GM18499 (cell line): ENCODE data around the gene CHST7.

ENCODE experiments used
- ATAC-seq: cut with Tn5 transposase; IDR thresholded peaks from one replicate; pipeline ENCODE4 v1.9.1; 2021; ENCODE audit warnings: moderate number of reproducible peaks; ENCODE audit not compliant: insufficient read depth, unreplicated experiment

The CHST7 gene

DNA sequence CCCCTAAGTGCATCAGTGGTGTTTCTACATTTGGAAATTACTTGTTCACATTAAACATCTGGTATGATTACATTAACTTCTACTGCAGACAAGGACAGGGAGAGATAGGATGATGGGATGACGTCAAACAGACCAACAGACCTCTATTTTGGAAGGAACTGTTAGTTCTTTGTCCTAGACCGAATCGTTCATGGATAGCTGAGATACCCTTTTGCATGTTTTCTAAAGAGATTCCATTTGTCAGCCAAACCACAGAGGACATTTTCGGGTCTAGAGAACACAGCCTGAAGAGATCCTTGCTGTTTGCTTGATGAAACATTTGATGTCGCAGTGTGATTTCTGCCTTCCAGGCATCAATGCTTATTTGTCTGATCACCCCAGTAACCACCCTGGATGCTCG is 27.7 kb downstream of the CHST7 start:
- ATAC-seq, result no peak

DNA sequence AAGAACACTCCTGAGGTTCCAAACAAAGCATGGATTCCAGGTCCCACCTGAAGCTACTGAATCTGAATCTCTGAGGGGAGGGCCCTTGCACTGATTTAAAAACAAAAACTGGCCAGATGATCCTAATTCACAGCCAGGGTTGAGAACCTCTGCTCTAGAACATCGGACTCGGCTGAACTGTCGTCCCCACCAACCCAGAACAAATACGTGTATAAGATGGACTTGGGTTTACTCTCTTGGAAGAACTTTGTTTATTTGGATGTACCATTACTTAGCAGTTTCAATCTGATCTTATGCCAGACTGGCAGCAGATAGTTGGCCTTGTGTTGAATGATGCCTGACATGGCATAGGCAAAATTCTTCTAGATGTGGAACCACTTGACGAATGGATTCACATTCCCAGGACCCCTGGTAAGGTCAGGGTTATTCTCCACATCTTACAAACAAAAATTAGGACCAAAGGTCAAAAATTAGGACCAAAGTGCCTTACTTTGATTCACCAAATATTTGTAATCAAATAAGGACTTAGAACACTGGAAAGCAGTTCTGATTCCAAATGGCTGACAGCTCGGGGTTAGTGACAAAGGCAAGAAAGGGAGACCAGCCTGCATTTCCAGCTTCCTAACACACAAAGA is 29.0 kb downstream of the CHST7 start:
- no peak for ATAC-seq

DNA sequence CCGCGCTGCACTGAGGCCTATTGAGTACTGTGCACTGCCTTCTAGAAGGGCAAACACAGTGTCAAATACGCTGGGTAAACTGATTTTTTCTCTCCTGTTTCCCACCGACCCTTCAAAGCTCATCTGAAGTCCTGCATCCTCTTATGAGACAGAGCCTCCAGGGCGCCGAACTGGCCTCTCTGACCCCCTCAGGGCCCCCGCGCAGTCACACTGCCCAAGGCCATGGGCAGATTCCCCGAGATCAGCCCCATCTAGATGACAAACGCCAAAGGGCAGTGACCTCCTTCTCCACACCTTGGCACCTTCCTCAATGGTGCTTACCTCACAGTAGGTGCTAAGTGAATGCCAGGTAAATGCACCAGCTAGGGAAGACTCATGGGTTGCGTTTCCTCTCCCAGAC is 34.4 kb downstream of the CHST7 start:
- no peak for ATAC-seq

DNA sequence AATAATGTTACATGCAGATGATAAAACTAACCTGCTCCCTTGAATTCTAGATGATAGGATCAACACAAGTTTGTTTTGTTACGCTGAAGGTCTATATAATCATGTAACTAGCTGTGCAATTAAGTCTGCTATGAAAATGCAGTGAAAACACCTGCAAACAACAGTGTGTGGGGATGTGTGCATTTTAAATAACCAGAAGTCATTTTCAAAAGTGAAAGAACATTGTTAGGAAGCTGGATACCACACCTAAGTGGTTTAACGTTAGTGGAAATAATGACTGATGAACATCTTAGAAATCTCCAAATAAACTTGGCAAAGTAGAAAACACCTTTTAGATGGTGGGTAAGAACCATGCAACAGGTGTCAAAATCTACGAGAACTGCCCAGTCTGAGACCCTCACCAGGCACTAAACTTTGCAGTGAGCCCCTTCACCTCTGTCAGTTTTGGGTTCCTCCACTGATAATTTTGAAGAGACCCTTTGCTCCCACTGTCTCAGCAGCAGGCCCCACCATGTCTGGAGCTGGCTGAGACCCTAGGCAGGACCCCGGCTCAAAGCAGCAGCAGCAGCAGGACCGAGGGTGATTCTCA is 36.6 kb downstream of the CHST7 start:
- no peak for ATAC-seq

DNA sequence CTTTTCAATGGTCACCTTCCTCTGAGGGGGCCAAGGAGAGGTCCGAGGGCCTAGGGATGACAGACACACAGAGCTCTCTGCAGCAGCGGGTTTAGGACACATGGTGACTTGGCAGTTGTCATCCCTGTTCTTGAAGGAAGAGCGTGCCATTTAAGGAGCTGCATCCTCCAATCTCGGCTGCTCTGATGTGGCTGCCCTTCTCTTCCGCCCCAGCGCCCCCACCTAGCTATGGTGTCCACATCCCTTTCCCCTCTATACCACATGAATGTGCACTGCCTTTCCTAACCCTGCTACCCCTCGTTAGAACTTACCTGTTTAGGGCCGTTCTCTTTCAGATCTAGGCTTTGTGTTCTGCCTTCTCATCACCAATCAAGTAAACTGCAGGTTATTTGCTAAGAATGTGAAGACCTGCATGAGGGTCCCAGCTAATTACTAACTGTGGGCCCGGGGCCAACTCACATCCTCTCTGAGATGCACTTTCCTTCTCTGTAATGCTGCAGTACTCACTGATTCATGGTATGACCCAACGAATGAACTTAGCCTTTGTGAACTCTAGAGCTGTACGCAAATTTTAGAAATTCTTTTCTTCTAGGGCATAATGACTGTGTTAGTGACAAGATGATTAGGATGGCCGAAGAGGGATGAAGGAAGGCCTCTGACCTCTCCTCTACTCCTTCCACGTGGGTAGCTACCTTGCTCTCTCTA is 38.2 kb downstream of the CHST7 start:
- ATAC-seq, result no peak

DNA sequence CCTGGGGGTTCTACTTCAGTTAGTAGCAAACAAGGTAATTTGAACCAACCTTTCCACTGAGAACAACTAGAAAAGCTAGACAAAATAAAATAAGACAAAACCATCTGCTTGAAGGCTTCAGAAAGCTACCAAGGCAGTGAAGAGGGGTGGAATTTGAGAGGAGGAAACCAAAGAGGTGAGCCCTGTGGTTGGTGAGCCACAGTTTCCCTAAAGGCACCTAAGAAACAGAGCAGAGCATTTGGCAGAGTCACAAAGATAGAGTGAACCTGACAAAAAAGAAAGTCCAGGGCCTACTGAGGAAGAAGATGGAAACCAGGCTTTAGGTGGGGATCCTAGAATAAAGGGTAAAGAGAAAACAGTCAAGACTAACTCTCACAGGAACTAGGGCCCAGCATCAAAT is 44.3 kb downstream of the CHST7 start:
- ATAC-seq, result no peak

DNA sequence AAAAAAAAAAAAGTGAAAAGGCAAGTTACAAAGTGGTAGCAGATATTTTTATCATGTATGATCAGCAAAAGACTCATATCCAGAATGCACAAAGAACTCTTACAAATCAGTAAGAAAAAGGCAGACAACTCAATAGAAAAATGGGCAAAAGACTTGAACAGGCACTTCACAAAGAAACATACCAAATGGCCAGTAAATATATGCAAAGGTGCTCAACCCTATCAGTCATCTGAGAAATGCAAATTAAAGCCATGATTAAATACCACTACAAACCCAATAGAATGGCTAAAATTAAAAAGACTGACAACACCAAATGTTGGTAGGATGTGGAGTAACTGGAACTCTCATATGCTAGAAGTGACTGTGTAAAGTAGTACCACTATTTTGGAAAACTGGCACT is 45.4 kb downstream of the CHST7 start:
- ATAC-seq, result no peak

DNA sequence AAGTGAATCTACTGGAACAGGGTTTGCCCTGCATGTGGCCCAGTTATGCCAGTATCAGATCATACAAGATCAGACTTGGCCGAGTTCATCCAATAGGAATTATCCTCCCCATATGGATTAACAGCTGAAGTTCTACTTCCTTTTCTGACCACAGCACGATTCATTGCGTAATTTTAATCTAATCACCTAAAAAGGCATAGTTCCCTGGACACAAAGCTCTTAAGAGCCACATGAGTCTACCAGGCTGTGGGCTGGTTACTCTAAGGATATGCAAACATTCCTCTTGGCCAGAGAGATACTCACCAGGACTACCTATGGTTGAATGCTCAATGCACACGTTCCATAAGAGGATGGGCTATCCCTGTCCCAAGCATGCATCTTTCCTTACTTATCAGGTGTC is 46.9 kb downstream of the CHST7 start:
- ATAC-seq, result no peak

DNA sequence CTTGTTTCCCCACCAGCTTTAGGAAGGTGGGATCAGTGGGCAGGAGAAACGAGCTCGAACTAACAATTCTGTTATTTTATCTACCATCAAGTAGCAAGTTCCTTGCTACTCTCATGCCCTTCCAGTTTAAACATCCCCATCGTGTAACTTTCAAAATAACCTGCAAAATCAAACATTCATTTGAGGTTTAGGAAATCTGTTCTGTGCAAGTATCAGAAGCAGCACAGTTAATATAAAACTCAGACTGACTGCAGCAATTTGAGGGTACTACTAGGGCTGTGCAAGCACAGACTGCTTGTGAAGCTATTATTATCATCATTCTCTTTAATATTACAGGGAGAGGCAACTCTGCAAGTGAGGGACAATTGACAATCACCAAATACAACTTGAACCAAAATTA is 48.0 kb downstream of the CHST7 start:
- ATAC-seq, result no peak

DNA sequence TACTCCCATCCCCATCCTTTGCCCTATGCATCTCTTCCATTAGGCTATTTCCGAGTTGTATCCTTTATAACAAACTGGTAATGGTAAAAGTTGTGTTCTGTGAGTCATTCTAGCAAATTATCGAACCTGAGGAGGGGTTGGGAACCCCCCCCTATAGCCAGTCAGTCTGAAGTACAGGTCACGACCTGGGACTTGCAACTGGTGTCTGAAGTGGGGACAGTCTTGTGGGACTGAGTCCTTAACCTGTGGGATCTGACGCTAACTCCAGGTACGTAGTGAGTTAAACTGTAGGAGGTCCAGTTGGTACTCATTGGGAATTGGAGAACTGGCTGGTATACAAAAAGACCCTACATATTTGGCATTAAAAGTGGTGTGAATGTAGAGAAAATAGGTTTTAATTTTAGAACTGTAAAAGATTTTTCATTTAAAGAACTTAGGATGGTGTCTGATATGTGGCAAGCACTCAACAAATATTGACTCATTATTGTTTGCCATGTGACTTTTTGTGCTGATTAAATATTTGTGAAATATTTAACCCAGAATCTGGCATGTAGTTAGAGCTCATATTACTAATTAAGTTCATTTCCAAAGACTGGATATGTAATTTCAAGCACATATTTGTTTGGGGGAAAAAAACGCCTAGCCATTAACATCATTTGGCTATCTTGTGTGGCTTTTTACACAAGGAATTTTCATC is 50.7 kb downstream of the CHST7 start:
- ATAC-seq, result no peak

DNA sequence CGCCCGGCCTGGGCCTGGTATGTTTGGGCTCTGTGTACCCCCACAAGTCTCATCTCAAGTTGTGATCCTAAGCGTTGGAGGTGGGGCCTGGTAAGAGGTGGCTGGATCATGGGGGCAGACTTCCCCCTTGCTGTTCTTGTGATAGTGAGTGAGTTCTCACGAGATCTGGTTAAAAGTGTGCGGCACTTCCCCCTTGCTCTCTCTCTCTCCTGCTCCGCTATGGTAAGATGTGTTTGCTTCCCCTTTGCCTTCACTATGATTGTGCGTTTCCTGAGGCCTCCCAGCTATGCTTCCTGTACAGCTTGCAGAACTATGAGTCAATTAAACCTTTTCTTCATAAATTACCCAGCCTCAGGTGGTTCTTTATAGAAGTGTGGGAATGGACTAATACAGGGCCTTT is 53.0 kb downstream of the CHST7 start:
- no peak for ATAC-seq

DNA sequence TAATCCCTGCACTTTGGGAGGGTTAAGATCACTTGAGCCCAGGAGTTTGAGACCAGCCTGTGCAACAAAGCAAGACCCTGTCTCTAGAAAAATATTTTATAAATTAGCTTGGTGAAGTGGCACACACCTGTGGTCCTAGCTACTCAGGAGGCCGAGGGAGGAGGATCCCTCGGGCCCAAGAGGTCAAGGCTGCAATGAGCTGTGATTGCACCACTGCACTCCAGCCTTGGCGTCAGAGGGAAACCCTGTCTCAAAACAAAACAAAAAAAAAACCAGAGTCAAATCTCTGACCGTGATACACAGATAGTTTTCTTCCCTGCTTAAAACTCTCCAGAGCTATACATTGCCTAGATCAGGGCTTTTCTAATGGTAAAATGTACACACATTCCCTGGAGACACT is 53.5 kb downstream of the CHST7 start:
- no peak for ATAC-seq

DNA sequence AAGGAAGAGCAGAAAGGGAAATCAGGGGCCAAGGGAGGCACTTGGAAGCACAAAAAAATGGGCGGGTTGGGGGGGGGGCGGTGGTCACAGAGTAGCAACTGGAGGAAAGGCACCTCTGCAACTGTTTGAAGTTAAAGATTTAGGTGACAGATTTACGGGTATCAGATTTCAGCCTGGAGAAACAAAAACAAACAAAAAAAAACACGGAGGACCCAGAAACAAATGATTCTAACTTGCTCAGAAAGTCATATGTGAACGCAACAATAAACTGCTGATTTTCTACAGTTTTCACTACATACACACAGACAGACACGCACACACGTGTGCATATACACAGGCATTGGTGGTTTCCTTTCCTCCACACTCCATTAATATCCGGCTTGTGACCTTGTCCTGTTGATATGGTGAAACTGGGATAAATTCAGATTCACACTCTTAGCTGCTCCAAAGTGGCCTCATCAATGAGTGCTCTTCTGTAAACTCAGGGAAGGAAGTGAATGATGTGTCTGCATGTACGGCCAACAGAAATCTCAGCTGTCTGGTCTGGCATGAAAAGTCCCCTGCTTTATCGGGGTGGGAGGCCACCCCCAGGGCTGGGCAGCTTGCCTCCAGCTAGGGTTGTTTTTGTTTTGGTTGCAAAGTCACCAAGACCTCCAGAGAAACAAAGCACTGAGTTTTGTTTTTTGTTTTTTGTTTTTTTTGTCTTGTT is 54.3 kb downstream of the CHST7 start:
- no peak for ATAC-seq

DNA sequence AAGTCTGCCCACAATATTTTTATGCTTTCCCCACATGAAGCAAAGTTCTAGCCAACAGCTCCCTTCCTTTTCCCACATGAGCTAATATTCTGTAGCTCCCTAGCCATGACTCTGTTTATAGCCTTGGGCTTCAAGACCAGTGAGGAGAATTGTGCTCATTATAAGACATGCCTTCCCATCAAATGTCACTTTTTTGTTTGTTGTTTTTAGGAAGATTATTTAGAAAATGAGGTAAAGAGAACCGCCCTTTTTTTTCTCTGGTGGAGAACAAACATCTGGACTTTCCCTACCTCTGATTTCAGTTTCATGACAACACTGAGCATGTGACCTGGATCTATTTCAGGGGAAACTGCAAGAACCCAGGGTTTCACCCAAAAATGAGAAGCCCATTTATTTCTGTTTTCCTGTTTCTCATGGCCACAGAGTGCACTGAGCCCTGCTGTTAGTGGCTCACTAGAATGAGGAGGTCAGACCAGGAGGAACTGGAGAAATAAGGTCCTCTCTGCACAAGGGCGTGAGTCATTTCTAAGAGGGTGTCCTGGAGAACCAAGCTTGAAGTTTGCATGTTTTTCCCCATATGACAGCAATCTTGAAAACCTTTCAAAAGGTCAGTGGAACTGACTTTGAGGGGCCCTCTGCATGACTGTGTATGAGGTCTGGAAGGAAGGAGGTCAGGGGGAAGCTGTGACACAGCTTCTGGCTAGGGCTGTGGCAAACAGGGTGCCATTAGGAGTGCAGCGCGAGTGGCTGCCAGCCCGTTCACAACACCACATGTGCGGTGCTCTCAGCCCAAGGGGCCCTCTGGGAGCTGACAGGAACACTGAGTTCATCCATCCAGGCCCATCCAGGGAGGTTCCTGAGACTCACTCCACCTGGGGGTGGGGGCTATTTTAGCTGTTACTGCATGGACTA is 55.2 kb downstream of the CHST7 start:
- ATAC-seq, result peak; percentile 90

DNA sequence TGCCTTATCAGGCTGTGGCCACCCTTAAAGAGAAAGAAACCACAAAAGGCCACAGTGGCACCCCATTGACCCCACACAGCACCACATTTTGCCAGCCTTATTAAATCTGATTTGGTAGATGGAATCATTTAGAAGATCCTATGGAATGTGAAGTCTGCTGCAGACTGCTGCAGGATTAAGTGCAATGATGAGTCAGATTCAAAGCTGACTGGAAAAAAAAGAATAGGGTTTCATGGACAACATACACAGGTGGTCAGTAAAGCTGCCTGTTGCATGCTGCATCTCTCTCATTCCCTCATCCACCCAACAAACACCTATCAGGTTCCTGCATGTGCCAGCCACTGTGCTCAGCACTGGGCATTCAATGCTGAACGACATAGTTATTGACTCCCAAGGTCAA is 56.6 kb downstream of the CHST7 start:
- ATAC-seq, result no peak

DNA sequence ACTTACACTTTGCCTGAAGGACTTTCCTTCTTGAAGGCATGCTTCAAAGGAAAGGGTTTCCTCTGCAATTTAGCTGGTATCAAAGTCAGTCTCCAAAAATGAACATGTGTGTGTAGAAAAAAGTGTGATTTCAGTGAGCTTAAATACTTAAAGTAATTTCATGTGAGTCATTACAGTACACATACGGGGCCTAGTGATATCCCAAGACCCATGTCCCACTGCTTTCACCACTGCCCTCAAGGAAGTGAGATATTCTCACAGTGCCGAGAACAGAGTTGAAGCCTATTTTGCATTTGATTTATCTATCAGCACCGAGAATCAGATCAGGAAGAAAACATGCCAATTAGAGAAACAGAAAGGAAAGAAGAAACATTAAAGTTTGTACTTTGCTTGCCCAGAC is 61.0 kb downstream of the CHST7 start:
- ATAC-seq, result no peak

DNA sequence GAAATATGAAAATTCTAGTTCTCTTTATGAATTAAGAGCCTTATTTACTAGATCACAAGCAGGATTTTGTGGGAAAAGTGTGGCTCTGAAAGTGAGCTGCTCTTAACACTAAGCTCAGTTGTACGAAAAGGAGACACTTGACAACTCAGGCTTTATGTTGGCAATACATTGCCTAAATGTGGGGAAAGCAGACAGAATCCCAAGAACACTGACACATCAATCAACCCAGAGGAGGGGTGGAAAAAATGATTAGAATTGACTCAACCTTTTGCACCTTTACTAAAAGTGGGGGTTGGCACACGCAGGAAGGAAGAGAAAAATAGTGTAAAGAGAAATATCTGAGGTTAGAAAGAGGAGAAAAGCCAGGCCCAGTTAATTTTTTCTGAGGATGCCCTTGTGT is 61.6 kb downstream of the CHST7 start:
- ATAC-seq, result no peak

DNA sequence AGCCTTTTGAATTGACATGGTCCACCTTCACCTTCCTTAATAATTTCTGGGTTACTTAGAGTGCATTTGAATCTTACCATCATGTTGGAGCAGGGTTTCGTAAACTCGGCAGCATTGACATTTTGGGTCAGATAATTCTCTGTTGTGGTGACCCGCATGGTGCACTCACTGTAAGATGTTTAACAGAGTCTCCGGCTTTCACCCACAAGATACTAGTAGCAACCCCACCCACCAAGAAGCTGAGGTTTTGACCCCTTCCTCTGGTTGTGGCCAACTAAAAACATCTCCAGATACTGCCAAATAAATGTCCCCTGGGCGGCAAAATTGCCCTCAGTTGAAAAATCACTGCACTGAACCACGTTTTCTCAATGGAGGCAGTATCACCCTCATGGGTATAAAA is 62.7 kb downstream of the CHST7 start:
- ATAC-seq, result no peak

DNA sequence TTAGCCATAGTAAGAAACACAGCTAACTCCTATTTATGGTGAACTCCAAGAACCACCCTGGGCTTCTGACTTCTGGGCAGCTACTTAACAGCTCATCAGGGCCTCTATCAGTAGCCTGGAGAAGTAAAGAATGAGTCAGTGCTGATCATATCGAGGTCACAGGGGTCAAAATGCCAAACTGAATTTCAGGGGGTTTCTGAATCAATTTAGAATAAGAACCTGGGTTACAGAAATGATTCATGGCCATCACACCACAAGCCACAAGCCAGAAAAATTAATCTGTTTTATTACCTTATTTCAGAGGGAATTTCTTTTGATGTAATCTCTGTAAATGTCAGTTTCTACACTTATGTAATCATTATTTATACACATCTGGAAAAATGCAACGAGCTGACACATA is 64.4 kb downstream of the CHST7 start:
- ATAC-seq, result no peak

DNA sequence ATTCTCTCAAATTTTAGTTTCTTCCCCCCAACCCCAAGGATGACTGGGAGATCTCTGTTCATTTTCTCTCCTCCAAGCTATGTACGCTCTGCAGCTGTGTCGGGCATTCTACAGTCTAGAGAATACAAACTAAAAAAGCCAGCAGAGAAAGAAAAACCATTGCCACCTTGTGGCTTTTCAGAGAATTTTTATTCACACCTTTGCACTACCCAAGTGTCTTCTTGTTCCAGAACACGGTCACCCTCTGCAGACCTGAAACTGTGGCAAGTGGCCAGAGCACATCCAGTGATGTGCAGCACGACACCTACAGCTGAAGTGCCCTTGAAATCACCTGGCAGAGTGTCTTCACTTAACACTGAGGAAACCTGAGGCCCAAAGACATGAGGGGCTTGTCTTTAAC is 68.6 kb downstream of the CHST7 start:
- ATAC-seq, result no peak
